H1 (cell line): Measurements from ENCODE around the gene MFSD2A. TPM values are rescaled to one million over a fixed set of nuclear protein-coding genes. Genes with fewer than 3 reads are reported as not detected.

Experiments used
- CTCF ChIA-PET: fragments of 300-600 bp; sonication (Branson Sonifier 250); formaldehyde crosslinking; loops from one replicate; lab custom pipeline; 2021; ENCODE audit not compliant: partially characterized antibody; lab: Charles Lee
- POLR2A ChIA-PET: fragments of 300-600 bp; sonication (Branson Sonifier 250); formaldehyde crosslinking; loops from one replicate; lab custom pipeline; 2021; ENCODE audit warnings: inconsistent platforms; ENCODE audit not compliant: partially characterized antibody; lab: Charles Lee
- DNase-seq, 2 experiments: peaks; one replicate each; pipeline versions ENCODE4 v3.0.0 to v3.0.0-alpha.2; 2010 to 2022; ENCODE audit warnings: low spot score in 2 of 2, low read depth in 1 of 2, mixed read lengths in 1 of 2
- FAIRE-seq: peaks from 2 replicates; lab custom pipeline; 2011; peaks lifted over from hg19 to GRCh38; lab: Jason Lieb, UNC
- H2AFZ ChIP-seq: 2 replicates; pipeline ENCODE4 v1.8.1; 2012; ENCODE audit warnings: low read length, inconsistent platforms
- H2AK5ac ChIP-seq: 2 replicates; pipeline ENCODE4 v1.6.1; 2013; ENCODE audit warnings: low read depth, low read length
- H2BK120ac ChIP-seq: replicated peaks from 2 replicates; pipeline ENCODE3; 2013; ENCODE audit warnings: low read depth, low read length, inconsistent platforms
- H2BK12ac ChIP-seq: 2 replicates; pipeline ENCODE4 v1.6.1; 2013; ENCODE audit warnings: low read depth, low read length
- H2BK15ac ChIP-seq: 2 replicates; pipeline ENCODE4 v1.6.1; 2013; ENCODE audit warnings: low read length
- H2BK20ac ChIP-seq: 2 replicates; pipeline ENCODE4 v1.6.1; 2013; ENCODE audit warnings: low read length
- H2BK5ac ChIP-seq: 2 replicates; pipeline ENCODE4 v1.6.1; 2013; ENCODE audit warnings: low read depth, low read length
- H3K14ac ChIP-seq: 2 replicates; pipeline ENCODE4 v1.6.1; 2013; ENCODE audit warnings: inconsistent platforms; ENCODE audit not compliant: insufficient read length
- H3K18ac ChIP-seq: 2 replicates; pipeline ENCODE4 v1.6.1; 2013; ENCODE audit warnings: low read length; ENCODE audit errors: extremely low read depth
- H3K23ac ChIP-seq: 2 replicates; pipeline ENCODE4 v1.6.1; 2013; ENCODE audit warnings: inconsistent platforms; ENCODE audit not compliant: insufficient read length
- H3K23me2 ChIP-seq: 2 replicates; pipeline ENCODE4 v1.6.1; 2013; ENCODE audit warnings: low read depth, low read length
- H3K27ac ChIP-seq: 2 replicates; pipeline ENCODE4 v1.6.1; 2011; ENCODE audit warnings: low read depth, low read length, inconsistent platforms
- H3K27me3 ChIP-seq, 4 experiments: replicated peaks in 1 of 4; 1 replicate in 1 of 4; 2 replicates in 3 of 4; pipeline versions ENCODE4 v1.6.1 to v1.8.1; 2011 to 2013; ENCODE audit warnings: low read length in 3 of 4, mild to moderate bottlenecking in 3 of 4, inconsistent platforms in 2 of 4, mixed read lengths in 2 of 4, moderate library complexity in 1 of 4; ENCODE audit not compliant: control insufficient read depth in 3 of 4, insufficient read depth in 3 of 4; ENCODE audit errors: extremely low read depth in 1 of 4
- H3K36me3 ChIP-seq, 4 experiments: 2 replicates each; pipeline versions ENCODE4 v1.6.1 to v1.8.1; 2011 to 2013; ENCODE audit warnings: mild to moderate bottlenecking in 4 of 4, low read length in 3 of 4, moderate library complexity in 2 of 4, control low read depth in 1 of 4, inconsistent platforms in 1 of 4; ENCODE audit not compliant: insufficient read depth in 4 of 4, control insufficient read depth in 2 of 4
- H3K4ac ChIP-seq: replicated peaks from 2 replicates; pipeline ENCODE3; 2013; ENCODE audit warnings: low read length, low read depth, mixed read lengths, inconsistent platforms; ENCODE audit not compliant: insufficient read length
- H3K4me1 ChIP-seq, 4 experiments: replicated peaks in 1 of 4; 1 replicate in 1 of 4; 2 replicates in 3 of 4; pipeline versions ENCODE4 v1.6.1 to v1.8.1; 2011 to 2013; ENCODE audit warnings: low read length in 3 of 4, inconsistent platforms in 2 of 4, mixed read lengths in 1 of 4; ENCODE audit not compliant: insufficient read depth in 4 of 4, control insufficient read depth in 3 of 4
- H3K4me2 ChIP-seq, 2 experiments: 2 replicates each; pipeline versions ENCODE4 v1.6.1 to v1.8.1; 2011 to 2013; ENCODE audit warnings: low read depth in 2 of 2, low read length in 2 of 2, control low read depth in 1 of 2, inconsistent platforms in 1 of 2, mild to moderate bottlenecking in 1 of 2; ENCODE audit not compliant: insufficient read depth in 1 of 2
- H3K4me3 ChIP-seq, 4 experiments: fragments of 200-600, 300-600 bp in 1 of 4; sonication (generic), shearing (Covaris generic), sonication (Bioruptor Twin) in 1 of 4; 2 replicates each; pipeline versions ENCODE4 v1.5.1 to v1.8.1; 2011 to 2016; ENCODE audit warnings: low read length in 4 of 4, low read depth in 3 of 4, control low read depth in 2 of 4, inconsistent platforms in 2 of 4, mild to moderate bottlenecking in 2 of 4, mixed read lengths in 1 of 4, moderate library complexity in 1 of 4; ENCODE audit not compliant: insufficient read depth in 2 of 4; ENCODE audit errors: extremely low read depth in 1 of 4
- H3K56ac ChIP-seq: replicated peaks from 2 replicates; pipeline ENCODE3; 2013; ENCODE audit warnings: low read depth, mild to moderate bottlenecking, mixed read lengths, low read length, inconsistent platforms; ENCODE audit not compliant: insufficient read length
- H3K79me1 ChIP-seq: 2 replicates; pipeline ENCODE4 v1.6.1; 2013; ENCODE audit warnings: low read depth, low read length, control low read depth
- H3K79me2 ChIP-seq, 2 experiments: 2 replicates each; pipeline versions ENCODE4 v1.6.1 to v1.8.1; 2012 to 2013; ENCODE audit warnings: low read length in 2 of 2, mild to moderate bottlenecking in 2 of 2, inconsistent platforms in 1 of 2; ENCODE audit not compliant: insufficient read depth in 2 of 2, control insufficient read depth in 1 of 2
- H3K9ac ChIP-seq, 4 experiments: replicated peaks in 1 of 4; 1 replicate in 1 of 4; 2 replicates in 3 of 4; pipeline versions ENCODE4 v1.6.1 to v1.8.1; 2011 to 2013; ENCODE audit warnings: low read depth in 3 of 4, low read length in 3 of 4, control low read depth in 2 of 4, mild to moderate bottlenecking in 2 of 4, moderate library complexity in 2 of 4, inconsistent platforms in 1 of 4; ENCODE audit errors: extremely low read depth in 1 of 4
- H3K9me3 ChIP-seq, 2 experiments: 2 replicates each; pipeline versions ENCODE4 v1.6.1 to v1.8.1; 2012 to 2013; ENCODE audit warnings: mild to moderate bottlenecking in 2 of 2, moderate library complexity in 2 of 2, control low read depth in 1 of 2, inconsistent platforms in 1 of 2, low read depth in 1 of 2, low read length in 1 of 2, mixed read lengths in 1 of 2; ENCODE audit not compliant: insufficient read depth in 2 of 2
- H4K20me1 ChIP-seq, 2 experiments: replicated peaks in 1 of 2; 2 replicates each; pipeline versions ENCODE3 to v1.8.1; 2011 to 2013; ENCODE audit warnings: inconsistent platforms in 2 of 2, low read length in 2 of 2, mild to moderate bottlenecking in 1 of 2; ENCODE audit not compliant: insufficient read depth in 2 of 2, control insufficient read depth in 1 of 2
- H4K5ac ChIP-seq: 2 replicates; pipeline ENCODE4 v1.6.1; 2013; ENCODE audit warnings: low read length, low read depth, mixed read lengths, inconsistent platforms; ENCODE audit not compliant: insufficient read length
- H4K8ac ChIP-seq: 2 replicates; pipeline ENCODE4 v1.8.0; 2013; ENCODE audit warnings: mild to moderate bottlenecking, moderate library complexity, low read length, inconsistent platforms; ENCODE audit not compliant: insufficient read depth; ENCODE audit errors: extremely low read depth
- H4K91ac ChIP-seq: replicated peaks from 2 replicates; pipeline ENCODE3; 2013; ENCODE audit warnings: low read length, mixed read lengths, inconsistent platforms; ENCODE audit not compliant: insufficient read length
- CEBPB ChIP-seq: IDR thresholded peaks from 2 replicates; pipeline ENCODE4 v1.6.1; 2012; ENCODE audit warnings: low read depth, low read length
- KDM4A ChIP-seq: IDR thresholded peaks from one replicate; pipeline ENCODE4 v1.7.1; 2012; ENCODE audit warnings: low read depth, mild to moderate bottlenecking, moderate library complexity, low read length, inconsistent platforms; ENCODE audit not compliant: severe bottlenecking
- PHF8 ChIP-seq: fragments of 200-600 bp; sonication (generic); conservative IDR thresholded peaks from 2 replicates; pipeline ENCODE4 v1.7.1; 2012; ENCODE audit warnings: low read depth, mild to moderate bottlenecking, inconsistent platforms, low read length, moderate library complexity
- WGBS, 2 experiments: shearing (Covaris generic) in 1 of 2; methylation state at CpG; one replicate each; pipeline versions ENCODE4 v1.1.6 to v1.1.7; 2013 to 2015; ENCODE audit warnings: low lambda C conversion rate in 2 of 2, mixed read lengths in 2 of 2, inconsistent platforms in 1 of 2, low coverage in 1 of 2, missing lambda C conversion rate in 1 of 2; ENCODE audit not compliant: insufficient replicate concordance in 2 of 2, insufficient coverage in 1 of 2, insufficient read length in 1 of 2; ENCODE audit errors: extremely low coverage in 1 of 2, missing lambda C conversion rate in 1 of 2; 5-methylcytosine and 5-hydroxymethylcytosine counted together
- polyA plus RNA-seq, 7 experiments: library from polyadenylated mRNA; depleted of rRNA in 3 of 7; stranded (reverse) in 5 of 7; unstranded in 2 of 7; fragments of >200 nt in 5 of 7; fragments of 200-250 nt in 2 of 7; gene quantifications; 1 replicate in 5 of 7; 2 replicates in 1 of 7; 4 replicates in 1 of 7; pipeline versions ENCODE4 v1.2.1 to v1.2.3, GENCODE V29; 2011 to 2013; ENCODE audit warnings: missing spikeins in 2 of 7, mixed read lengths in 2 of 7
- total RNA-seq: library from RNA; stranded (reverse); fragmentation: NEBNext Ultra II Directional; extraction: Animal tissue kit (Norgen Biotek cat#: 25700); gene quantifications from 2 replicates; pipeline ENCODE4 v1.2.1, GENCODE V29; 2021

Gene MFSD2A
- total and polyA plus RNA-seq, 2 of the 8 experiments (the other 6 are each of a cell fraction or from before 2014, with no cell fraction given): 18.3 to 25.9 TPM

GRCh38 chr1:39952359-39953110, 2.4 kb upstream of the MFSD2A start:
- CTCF ChIA-PET: interaction anchor here (0.6 to 7.2 kb wide), 6 partner anchors 9 to 80 kb away, joined by 3 to 77 read pairs (median 7); no protein-coding TSS in a partner anchor
- Histone ChIP-seq H3K27ac (no peak overlapping the region), H3K79me2 (peaks cover 0 to 12% of the 10 kb centered on the region in 2 experiments; a peak in 2 of 4 replicates), H3K14ac (no peak overlapping the region), H3K79me1 (no peaks in the 10 kb centered on the region; the same call in 1 of the 2 replicates), H2BK12ac (no peak overlapping the region), H2BK120ac (no peak overlapping the region), H3K23me2 (peaks cover 15% of the 10 kb centered on the region; the same call in 1 of the 2 replicates), H3K23ac (no peak overlapping the region), H4K5ac (no peak overlapping the region), H2AK5ac (no peak overlapping the region), H2BK15ac (no peak overlapping the region), H4K8ac (no peak overlapping the region), H3K4me2 (no peak overlapping the region), H3K18ac (no peak overlapping the region), H3K36me3 (peaks cover 0 to 3% (median 1%) of the 10 kb centered on the region in 4 experiments; a peak in 2 of 8 replicates), H3K4ac (no peak overlapping the region), H4K91ac (no peak overlapping the region), H3K27me3 (peaks cover 0 to 16% (median 12%) of the 10 kb centered on the region in 4 experiments; a peak in 5 of 7 replicates), H2BK20ac (no peak overlapping the region), H3K56ac (no peak overlapping the region), H3K4me1 (peaks cover 5 to 9% (median 7%) of the 10 kb centered on the region in 4 experiments), H3K9ac (no peak overlapping the region), H4K20me1 (peaks cover 0 to 2% of the 10 kb centered on the region in 2 experiments), H2AFZ (no peak overlapping the region), H3K4me3 (no peak overlapping the region), H2BK5ac (no peak overlapping the region), H3K9me3 (no peaks in the 10 kb centered on the region)
- POLR2A ChIA-PET: interaction anchor here (0.8 to 5.5 kb wide), 8 partner anchors 11 to 87 kb away, joined by 3 to 29 read pairs (median 4); partner anchors contain the start of gene MYCL
- WGBS, 2 experiments: 90% methylated on average over 8 of the region's 8 CpGs; no CpG with 5 or more reads in 1 of the 2 experiments
- FAIRE-seq (no peak), DNase-seq (no peak)
- no peak for TF ChIP-seq CEBPB
- TF ChIP-seq KDM4A: no peak
- TF ChIP-seq PHF8: no peak
